Effector memory CD8-positive, alpha-beta T cell (primary cell): ENCODE results near the gene XXYLT1.

ENCODE experiments used
- ATAC-seq: fragments of 150-1000 bp; cut with Tn5 transposase; replicated peaks from 2 replicates; pipeline ENCODE4 v1.10.0; 2021; ENCODE audit warnings: mild to moderate bottlenecking, moderate library complexity
- DNase-seq, 3 experiments: peaks; one replicate each; pipeline ENCODE4 v3.0.0; 2021
- H3K27ac Mint-ChIP-seq, 2 donors: one replicate each; pipeline ENCODE4 v1.8.0; 2022; ENCODE audit warnings: mild to moderate bottlenecking in 2 of 2, mixed read lengths in 2 of 2, moderate library complexity in 2 of 2
- H3K27me3 Mint-ChIP-seq, 2 donors: one replicate each; pipeline ENCODE4 v1.8.0; 2022; ENCODE audit warnings: mixed read lengths in 2 of 2
- H3K36me3 Mint-ChIP-seq: one replicate; pipeline ENCODE4 v1.8.0; 2022; ENCODE audit warnings: mild to moderate bottlenecking, moderate library complexity, mixed read lengths; ENCODE audit not compliant: insufficient read depth
- H3K4me1 Mint-ChIP-seq, 2 donors: one replicate each; pipeline ENCODE4 v1.8.0; 2022; ENCODE audit warnings: low read depth in 2 of 2, mixed read lengths in 2 of 2
- H3K4me3 Mint-ChIP-seq, 2 donors: one replicate each; pipeline ENCODE4 v1.8.0; 2022; ENCODE audit warnings: mild to moderate bottlenecking in 2 of 2, mixed read lengths in 2 of 2, moderate library complexity in 2 of 2
- H3K9me3 Mint-ChIP-seq, 2 donors: one replicate each; pipeline ENCODE4 v1.8.0; 2022; ENCODE audit warnings: mixed read lengths in 2 of 2

The XXYLT1 gene

DNA sequence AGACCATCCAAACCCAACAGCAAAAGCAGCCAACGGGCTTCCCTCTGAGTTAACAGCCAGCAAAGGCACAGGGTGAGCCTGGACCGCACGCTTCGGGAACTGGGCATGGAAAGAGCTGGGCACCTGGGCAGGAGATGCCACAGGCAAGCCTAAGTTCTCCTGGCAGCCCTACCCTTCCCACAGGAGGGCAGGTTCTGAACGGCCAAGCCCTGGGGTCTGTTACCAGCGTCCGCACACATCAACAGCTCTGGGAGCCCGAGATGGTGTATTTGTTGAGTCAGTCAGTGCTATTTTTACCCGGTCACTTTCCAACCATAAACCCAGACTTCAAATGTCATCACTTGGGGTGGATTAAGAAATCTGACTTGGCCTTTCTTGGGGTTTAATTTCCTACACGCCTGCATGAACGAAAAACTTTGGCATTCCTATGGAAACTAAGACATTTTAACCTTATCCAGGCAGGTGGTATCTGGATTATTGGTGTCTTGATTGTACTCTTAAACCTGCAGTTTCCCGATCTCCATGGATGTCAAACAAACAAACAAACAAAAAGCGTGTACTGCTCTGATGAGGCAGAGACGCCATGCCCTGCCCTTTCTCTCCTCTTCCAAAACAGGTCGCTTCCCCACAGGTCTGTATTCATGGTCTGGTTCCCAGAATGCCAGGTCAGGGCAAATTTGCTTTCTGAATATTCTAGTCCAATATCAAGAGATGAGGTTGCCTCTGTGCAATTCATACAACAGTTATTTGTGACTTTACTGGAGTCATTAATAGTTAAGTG, 99.7 kb downstream of the XXYLT1 start:
- Mint-ChIP-seq H3K27me3 (no peaks in the 10 kb centered on the region), H3K27ac (no peak overlapping the region), H3K9me3 (no peaks in the 10 kb centered on the region), H3K4me1 (peaks cover 2 to 4% of the 10 kb centered on the region in 2 donors), H3K4me3 (no peak overlapping the region), H3K36me3 (no peaks in the 10 kb centered on the region)
- DNase-seq (no peak), ATAC-seq (no peak)

DNA sequence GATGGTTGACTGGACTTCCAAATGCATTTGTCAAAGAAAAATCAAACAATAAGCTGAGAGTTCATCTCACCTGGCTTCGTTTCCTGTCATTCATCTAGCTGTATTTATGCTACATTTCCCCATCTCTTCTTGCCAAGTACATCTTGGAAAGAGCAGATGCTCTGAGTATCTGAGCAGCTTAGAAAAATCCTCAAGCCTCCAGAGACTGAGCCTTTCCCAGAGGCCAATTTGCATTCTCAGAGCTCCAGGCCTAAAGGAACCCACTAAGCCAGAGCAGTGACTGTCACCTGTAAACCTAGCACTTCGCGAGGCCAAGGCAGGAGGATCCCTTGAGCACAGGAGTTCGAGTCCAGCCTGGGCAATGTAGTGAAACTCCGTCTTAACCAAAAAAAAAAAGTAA, 100.5 kb downstream of the XXYLT1 start:
- Mint-ChIP-seq H3K27ac (no peak overlapping the region), H3K9me3 (no peaks in the 10 kb centered on the region), H3K4me3 (no peak overlapping the region), H3K4me1 (peaks cover 2 to 4% of the 10 kb centered on the region in 2 donors), H3K36me3 (no peaks in the 10 kb centered on the region), H3K27me3 (no peaks in the 10 kb centered on the region)
- no peak for ATAC-seq
- no peak for DNase-seq

DNA sequence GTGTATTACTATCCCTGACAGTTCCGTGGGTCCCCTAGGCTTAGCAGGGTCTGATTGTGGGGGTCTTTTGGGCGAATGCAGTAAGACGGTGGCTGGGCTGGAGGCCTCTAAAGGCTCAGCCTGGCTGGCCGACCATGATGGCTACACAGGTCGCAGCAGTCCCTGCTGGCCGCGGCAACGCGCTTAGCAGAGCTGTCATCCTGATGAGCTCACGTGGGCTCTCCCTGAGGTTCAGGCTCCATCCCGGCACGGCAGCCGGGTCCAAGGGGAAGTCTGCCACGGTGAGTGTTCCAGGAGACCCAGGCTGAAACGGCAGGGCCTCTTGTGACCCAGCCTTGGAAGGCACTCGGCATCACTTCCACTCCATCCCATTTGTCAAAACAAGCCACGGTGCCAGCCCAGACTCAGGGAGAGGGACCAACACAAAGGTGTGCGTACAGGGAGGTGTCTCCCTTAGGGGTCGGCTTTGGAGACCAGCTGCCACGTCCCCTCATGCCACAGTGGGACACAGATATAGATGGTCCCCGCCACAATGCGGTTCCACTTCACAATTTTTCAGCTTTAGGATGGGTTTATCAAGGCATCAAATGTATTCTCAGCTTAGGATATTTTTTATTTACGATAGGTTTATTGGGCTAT, 101.8 kb downstream of the XXYLT1 start:
- no peak for ATAC-seq
- H3K9me3 Mint-ChIP-seq = no peaks in the 10 kb centered on the region
- no peaks in the 10 kb centered on the region for H3K36me3 Mint-ChIP-seq
- no peaks in the 10 kb centered on the region for H3K27me3 Mint-ChIP-seq
- peaks cover 2 to 4% of the 10 kb centered on the region in 2 donors for H3K4me1 Mint-ChIP-seq
- H3K27ac Mint-ChIP-seq = no peak overlapping the region
- no peak for DNase-seq
- H3K4me3 Mint-ChIP-seq = no peak overlapping the region

DNA sequence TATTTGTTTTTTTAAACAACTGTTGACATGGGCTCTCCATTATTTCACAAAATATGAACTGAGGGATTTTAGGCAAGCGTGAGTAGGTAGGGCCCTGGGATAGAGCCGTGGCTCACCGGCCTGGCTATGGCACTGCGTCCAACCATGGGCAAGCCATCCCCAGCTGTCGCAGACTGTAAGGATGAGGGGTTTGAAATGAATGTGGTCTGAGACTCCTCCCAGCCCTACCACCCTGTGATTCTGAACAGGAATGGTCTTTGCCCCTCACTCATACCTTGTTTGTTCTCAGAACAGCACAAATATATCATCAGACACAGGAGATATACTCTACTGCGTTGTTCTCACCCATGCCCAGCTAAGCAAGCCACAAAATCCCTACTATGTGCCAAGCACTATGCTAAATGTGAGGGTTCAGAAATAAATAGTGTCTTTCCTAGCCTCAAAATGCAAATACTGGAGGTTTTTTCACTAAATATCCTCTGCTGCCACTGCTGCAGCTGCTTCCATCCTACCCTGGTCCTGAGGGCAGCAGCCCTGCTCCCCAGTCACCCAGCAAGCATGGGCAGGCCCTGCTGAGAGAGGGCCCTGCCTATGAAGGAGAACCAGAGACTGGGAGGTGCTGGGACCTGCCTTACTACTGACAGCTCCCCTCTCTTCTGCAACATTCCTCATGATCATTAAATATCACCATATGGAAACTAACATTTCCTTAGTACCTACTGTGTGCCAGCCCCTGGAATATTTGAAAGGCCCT, 102.8 kb downstream of the XXYLT1 start:
- peaks cover 5 to 7% of the 10 kb centered on the region in 2 donors for H3K4me1 Mint-ChIP-seq
- H3K4me3 Mint-ChIP-seq = no peak overlapping the region

DNA sequence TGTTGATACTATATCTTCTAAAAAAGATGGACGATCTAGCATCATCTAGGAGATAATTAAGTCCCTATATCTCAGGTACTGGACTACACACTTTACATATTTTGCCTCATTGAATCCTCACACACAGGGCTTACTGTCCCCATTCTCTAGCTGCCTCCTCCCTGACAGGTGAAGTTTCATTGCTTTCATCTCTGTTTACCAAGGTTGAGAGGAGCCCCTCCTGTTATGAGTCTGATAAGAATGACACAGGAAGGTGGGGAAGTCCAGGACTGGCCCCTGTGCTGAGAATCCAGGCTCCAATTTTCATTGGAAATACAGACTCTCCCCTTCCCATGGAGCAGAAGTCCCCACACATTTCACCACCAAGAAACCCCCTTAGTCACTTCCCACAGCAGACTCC, 105.2 kb downstream of the XXYLT1 start:
- Mint-ChIP-seq H3K27ac (no peak overlapping the region), H3K27me3 (no peaks in the 10 kb centered on the region), H3K4me1 (peaks cover 14 to 20% of the 10 kb centered on the region in 2 donors), H3K9me3 (no peaks in the 10 kb centered on the region), H3K36me3 (no peaks in the 10 kb centered on the region), H3K4me3 (no peak overlapping the region)
- no peak for DNase-seq
- ATAC-seq = no peak

More for the DNA sequence above, 102.8 kb downstream of the XXYLT1 start:
- no peaks in the 10 kb centered on the region for H3K27me3 Mint-ChIP-seq
- no peaks in the 10 kb centered on the region for H3K36me3 Mint-ChIP-seq
- no peak for ATAC-seq
- no peak for DNase-seq
- H3K27ac Mint-ChIP-seq = no peak overlapping the region
- no peaks in the 10 kb centered on the region for H3K9me3 Mint-ChIP-seq

DNA sequence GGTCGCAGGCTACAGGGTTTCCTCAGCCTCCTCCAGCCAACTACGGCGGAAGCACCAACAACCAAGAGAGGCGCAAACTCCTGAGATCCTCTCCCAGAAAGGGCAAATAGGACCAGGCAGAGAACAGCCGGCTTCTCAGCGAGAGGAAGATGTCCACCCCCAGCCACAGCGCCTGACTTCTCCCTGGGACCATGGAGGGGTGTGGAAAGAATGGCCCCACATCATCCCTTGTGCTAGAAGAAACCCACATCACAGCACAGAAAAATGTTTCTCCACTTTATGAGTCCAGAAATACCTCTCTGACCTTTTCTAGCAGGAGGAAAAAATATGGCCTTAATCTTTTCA, 105.7 kb downstream of the XXYLT1 start:
- H3K4me3 Mint-ChIP-seq = no peak overlapping the region
- H3K27me3 Mint-ChIP-seq = no peaks in the 10 kb centered on the region
- no peak overlapping the region for H3K27ac Mint-ChIP-seq
- no peak for ATAC-seq
- H3K9me3 Mint-ChIP-seq = no peaks in the 10 kb centered on the region
- peaks cover 14 to 20% of the 10 kb centered on the region in 2 donors for H3K4me1 Mint-ChIP-seq
- DNase-seq = no peak
- no peaks in the 10 kb centered on the region for H3K36me3 Mint-ChIP-seq

DNA sequence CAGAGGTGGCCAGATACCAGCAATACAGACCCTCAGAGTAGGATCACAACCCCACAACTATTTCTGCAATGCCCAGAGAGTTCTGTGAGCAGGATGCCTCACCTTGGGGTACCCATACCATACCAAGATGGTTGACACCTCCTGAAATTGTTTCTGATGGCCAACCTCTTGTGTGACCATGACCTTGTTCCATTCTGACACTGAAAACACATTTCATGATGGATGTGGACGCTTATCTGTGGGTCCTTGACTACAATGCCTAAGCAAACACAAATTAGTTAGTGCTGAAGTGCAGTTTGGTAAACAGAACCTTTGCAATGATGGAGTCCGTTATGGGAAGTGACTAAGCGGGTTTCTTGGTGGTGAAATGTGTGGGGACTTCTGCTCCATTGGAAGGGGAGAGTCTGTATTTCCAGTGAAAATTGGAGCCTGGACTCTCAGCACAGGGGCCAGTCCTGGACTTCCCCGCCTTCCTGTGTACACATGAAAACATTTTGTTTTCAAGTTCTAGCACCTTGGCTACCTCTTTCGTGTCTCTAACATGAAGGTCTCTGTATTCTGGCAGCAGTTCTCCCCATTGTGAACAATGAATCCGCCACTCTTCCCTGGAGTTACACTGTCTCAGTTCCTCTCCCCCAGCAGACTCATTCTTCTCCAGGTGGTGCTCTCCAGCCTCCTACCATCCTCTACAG, 106.2 kb downstream of the XXYLT1 start:
- no peaks in the 10 kb centered on the region for H3K27me3 Mint-ChIP-seq
- H3K9me3 Mint-ChIP-seq = no peaks in the 10 kb centered on the region
- no peaks in the 10 kb centered on the region for H3K36me3 Mint-ChIP-seq
- DNase-seq (no peak), ATAC-seq (no peak)
- H3K4me3 Mint-ChIP-seq = no peak overlapping the region
- peaks cover 14 to 20% of the 10 kb centered on the region in 2 donors for H3K4me1 Mint-ChIP-seq
- H3K27ac Mint-ChIP-seq = no peak overlapping the region

DNA sequence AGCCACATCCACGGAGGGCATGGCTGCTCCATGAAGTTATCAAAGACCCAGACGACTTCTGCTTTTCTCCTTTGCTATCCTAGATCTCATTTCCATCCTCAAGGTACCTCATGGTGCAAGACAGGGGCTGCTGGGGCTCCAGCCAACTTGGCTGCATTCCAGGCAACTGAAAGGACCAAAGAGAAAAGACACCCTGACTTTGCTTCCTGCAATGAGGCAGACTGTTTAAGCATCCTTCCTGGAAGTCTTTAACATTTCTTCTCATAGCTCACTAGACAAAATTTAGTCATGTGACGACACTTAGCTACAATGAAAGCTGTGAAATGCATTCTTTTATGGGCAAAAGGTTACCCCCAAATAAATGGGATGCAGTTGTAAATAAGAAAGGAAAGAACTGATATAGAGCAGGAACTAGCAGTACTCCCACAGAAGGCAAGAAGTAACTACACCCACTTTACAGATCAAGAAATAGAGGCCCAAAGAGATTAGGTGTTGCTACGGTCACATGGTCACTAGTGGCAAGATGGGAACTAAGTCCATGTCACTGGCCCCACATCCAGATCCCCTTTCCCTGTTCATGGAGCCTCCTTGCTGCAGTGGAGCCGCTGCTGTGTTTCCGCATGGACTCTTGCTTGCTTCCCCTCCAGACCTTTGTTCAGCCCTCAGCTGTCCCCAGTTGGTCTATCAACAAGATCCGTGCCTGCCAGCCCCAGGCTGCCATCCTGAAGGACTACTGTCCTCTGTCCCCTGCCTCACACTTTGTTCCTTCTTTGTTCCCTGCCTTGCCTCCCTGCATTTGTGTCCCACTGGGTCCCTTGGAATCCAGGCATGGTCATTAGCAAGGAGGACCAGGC, 107.0 kb downstream of the XXYLT1 start:
- Mint-ChIP-seq H3K4me3 (no peak overlapping the region), H3K4me1 (peaks cover 14 to 20% of the 10 kb centered on the region in 2 donors), H3K27ac (peak overlapping the region; percentile 4 to 86), H3K36me3 (no peaks in the 10 kb centered on the region), H3K9me3 (no peaks in the 10 kb centered on the region), H3K27me3 (no peaks in the 10 kb centered on the region)
- DNase-seq (no peak), ATAC-seq (no peak)

DNA sequence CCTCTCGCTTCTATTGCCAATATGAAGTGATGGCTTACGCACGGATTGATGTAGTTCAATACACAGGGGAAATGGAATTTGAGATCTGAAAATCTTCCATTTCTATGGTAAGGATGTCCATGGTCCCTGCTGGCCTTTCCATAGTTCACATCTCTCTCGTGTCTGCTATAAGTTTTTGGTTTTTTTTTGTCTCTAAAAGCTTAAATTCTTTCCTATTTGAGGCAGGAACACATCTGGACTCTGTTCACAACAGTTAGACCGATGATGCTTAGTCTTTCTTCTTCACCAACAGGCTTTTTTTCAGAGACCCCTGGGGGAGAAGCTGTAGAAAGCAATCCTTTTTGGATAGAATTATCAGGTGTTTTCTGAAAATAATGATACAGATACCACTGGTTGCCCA, 108.1 kb downstream of the XXYLT1 start:
- H3K4me3 Mint-ChIP-seq = no peak overlapping the region
- H3K9me3 Mint-ChIP-seq = no peaks in the 10 kb centered on the region
- H3K27ac Mint-ChIP-seq = peak overlapping the region; percentile 62 to 86
- no peaks in the 10 kb centered on the region for H3K36me3 Mint-ChIP-seq
- H3K4me1 Mint-ChIP-seq = peaks cover 12 to 17% of the 10 kb centered on the region in 2 donors
- no peaks in the 10 kb centered on the region for H3K27me3 Mint-ChIP-seq
- no peak for ATAC-seq
- no peak for DNase-seq

DNA sequence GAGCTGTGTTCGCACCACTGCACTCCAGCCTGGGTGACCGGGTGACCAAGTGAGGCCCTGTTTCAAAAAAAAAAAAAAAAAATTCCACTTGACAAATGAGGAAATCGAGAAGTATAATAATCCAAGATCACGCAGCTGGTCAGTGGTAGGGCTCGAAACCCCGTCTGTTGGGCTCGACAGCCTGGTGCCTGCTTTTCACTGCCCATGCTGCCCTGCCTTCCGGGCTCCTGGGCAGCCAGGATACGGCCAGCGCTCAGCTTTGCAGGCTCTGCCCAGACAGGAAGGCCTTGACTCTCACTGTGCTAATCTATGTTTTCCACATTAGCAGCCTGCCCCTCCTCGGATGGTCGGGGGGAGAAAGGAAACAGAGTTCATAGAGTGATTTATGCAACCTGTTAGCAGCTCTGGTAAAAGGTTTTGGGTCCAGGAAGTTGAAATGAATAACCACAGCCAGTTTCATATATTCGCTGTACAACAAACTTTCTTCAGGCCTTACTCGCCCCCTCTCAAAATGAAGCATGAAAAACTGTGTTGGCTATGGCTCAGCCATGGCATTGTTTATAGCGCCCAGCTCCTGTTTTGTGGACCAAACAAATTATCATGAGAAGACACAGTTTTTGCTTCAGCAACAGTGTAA, 108.8 kb downstream of the XXYLT1 start:
- Mint-ChIP-seq H3K36me3 (no peaks in the 10 kb centered on the region), H3K27ac (peak overlapping the region; percentile 62 to 86), H3K4me3 (peak overlapping the region; percentile 16 to 36), H3K9me3 (no peaks in the 10 kb centered on the region), H3K4me1 (peaks cover 14 to 17% of the 10 kb centered on the region in 2 donors), H3K27me3 (no peaks in the 10 kb centered on the region)
- ATAC-seq (peak; percentile 50), DNase-seq (peak in 1 of 3 experiments; percentile 27)

DNA sequence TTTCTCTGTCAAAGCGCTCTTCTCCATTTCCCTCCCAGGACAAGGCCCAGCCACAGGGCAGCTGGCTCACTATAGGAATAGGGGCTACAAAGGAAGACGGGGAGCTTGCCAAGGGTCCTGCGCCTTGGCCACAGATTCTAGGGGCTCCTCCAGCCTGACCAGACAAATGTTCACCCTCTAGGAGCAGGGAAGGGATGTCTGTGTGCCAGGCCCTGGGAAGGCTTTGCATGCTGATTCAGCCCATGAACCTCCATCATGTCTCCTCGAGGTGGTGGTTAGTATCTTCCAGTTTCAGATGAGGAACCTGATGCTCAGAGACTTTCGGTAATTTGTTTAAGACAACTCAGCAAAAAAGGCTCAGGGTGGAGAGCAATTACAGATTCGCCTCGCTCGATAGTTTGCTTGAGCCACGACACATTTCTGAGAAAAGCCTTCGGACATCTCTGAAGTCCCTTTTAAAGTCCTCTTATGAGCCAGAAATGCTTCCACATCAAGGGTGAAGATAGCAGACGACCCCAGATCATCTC, 110.0 kb downstream of the XXYLT1 start:
- H3K36me3 Mint-ChIP-seq = no peaks in the 10 kb centered on the region
- H3K4me3 Mint-ChIP-seq = no peak overlapping the region
- H3K4me1 Mint-ChIP-seq = peaks cover 14 to 17% of the 10 kb centered on the region in 2 donors
- ATAC-seq (no peak), DNase-seq (no peak)
- H3K27me3 Mint-ChIP-seq = no peaks in the 10 kb centered on the region
- H3K27ac Mint-ChIP-seq = no peak overlapping the region
- no peaks in the 10 kb centered on the region for H3K9me3 Mint-ChIP-seq

DNA sequence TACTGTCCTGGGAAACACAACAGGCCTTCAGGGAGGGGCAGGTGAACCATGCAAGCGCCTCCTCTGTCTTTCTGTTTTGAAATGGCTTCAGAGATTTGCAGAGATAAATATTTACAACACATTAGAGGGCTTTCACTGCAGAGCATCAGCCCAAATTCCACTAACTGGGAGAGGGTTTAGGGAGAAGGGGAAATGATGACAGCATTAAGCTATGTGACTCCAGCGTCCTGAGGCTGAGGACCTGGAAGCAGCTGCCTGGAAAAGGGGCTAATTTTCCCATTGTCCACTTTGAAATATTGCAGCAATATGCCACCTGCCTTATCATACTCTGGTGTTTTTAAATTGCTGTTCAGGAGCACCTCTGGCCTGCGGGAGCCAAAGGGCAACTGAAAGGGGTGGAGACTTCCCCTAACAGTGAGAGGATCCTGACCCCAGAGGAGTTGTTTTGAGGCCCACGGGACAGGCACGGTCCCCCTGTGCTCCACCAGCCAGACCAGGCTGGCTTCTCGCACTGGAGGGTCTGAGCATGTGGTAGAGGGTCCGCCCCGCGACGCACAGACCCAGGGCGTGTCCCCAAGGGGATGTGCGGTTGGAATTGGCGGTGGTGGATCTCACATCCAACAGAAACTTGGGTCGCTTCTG, 110.6 kb downstream of the XXYLT1 start:
- Mint-ChIP-seq H3K36me3 (no peaks in the 10 kb centered on the region), H3K27me3 (no peaks in the 10 kb centered on the region), H3K9me3 (no peaks in the 10 kb centered on the region), H3K4me1 (peaks cover 16 to 17% of the 10 kb centered on the region in 2 donors), H3K4me3 (no peak overlapping the region), H3K27ac (no peak overlapping the region)
- DNase-seq (no peak), ATAC-seq (no peak)
